Activated CD4-positive, CD25-positive, alpha-beta regulatory T cell treated with anti-CD3 and anti-CD28 coated beads, Interleukin-2, amount 50 U/mL, for 24 hours (primary cell): Measurements from ENCODE around the gene TNFSF9.
"Not testable (repeated sequence)": the region's sequence is repeated elsewhere in the genome, so short reads cannot be mapped to it uniquely, and the experiment has no call there.

Experiments
- ATAC-seq, 2 donors: fragments of 150-1000 bp; cut with Tn5 transposase; one replicate each; pipeline ENCODE4 v1.10.0; 2021; ENCODE audit warnings: mild to moderate bottlenecking in 1 of 2, moderate library complexity in 1 of 2

TNFSF9 gene

GRCh38 chr19:6532244-6532999 lies 1.6 kb downstream of the TNFSF9 start:
- no peak for ATAC-seq

DNA sequence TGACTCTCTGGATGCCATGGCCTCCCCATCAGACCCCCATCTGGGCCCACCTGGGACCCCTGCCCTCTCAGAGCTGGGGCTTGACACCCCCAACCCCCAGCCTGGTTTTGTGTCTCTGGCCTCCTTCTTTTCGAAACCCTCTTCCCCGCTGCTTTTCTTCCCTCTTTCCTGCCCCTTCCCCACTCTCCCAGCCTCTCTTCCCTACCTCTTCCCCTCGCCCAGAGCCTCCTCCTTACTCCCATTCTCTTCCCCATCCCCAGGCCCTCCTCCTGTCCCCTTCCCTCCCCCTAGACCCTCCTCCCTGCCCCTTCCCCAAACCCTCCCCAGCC lies 2.1 kb downstream of the TNFSF9 start:
- no peak for ATAC-seq

GRCh38 chr19:6533746-6534418 lies 3.1 kb downstream of the TNFSF9 start:
- ATAC-seq, result no peak

GRCh38 chr19:6534451-6535093 lies 3.7 kb downstream of the TNFSF9 start:
- ATAC-seq, result no peak

GRCh38 chr19:6535558-6536137 lies 4.8 kb downstream of the TNFSF9 start:
- no peak for ATAC-seq

DNA sequence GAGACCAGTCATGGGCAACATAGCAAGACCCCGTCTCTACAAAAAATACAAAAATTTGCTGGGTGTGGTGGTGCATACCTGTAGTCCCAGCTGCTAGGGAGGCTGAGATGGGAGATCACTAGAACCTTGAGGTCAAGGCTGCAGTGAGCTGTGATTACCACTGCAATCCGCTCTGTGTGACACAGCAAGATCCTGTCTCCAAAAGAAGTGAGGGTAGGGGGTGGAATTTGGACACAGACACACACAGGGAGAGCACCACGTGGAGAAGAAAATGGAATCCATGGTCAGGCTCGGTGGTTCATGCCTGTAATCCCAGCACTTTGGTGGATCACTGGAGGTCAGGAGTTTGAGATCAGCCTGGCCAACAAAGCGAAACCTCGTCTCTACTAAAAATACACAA lies 8.7 kb downstream of the TNFSF9 start:
- ATAC-seq, result no peak

- peak in 1 of 2 donors; percentile 30 for ATAC-seq
Measured at GRCh38 chr19:6540918-6541689, 10.3 kb downstream of the TNFSF9 start.

GRCh38 chr19:6543866-6544347 lies 13.1 kb downstream of the TNFSF9 start:
- ATAC-seq, result peak in 1 of 2 donors; percentile 30

GRCh38 chr19:6550679-6551078 lies 19.9 kb downstream of the TNFSF9 start:
- not testable (repeated sequence) for ATAC-seq

DNA sequence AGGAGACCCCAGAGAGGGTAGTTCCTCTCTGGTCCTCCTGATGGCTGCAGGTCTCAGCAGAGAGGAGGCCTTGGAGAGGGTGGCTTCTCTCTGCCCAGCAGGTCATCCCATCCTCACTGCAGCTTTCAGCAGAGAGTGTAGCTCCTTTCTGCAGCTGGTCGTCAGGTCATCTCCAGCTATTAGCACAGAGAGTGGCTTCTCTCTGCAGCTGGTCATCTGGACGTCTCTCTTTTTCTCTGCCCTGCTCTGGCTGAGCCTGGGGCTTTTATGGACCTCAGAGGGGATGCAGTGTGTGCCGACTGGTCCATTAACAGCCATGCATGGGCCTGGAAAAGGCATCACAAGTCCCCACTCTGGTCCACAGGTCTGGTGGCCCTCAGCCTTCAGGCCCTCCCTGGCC lies 20.3 kb downstream of the TNFSF9 start:
- ATAC-seq, result no peak

- peak; percentile 86 to 92 for ATAC-seq
Measured at GRCh38 chr19:6551607-6552450, 21.0 kb downstream of the TNFSF9 start.

DNA sequence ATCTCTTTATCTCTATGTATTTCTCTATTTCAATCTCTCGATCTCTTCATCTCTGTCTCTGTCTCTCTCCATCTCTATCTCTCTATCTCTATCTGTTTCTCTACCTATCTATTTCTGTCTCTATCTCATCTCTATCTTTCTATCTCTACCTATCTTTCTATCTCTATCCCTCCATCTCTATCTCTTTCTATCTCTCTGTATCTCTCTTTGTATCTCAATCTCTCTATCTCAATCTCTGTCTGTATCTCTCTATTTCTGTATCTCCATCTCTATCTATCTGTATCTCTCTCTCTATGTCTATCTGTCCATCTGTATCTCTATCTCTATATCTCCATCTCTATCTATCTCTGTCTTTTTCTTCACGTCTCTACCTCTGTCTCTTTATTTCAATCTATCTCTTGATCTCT lies 25.2 kb downstream of the TNFSF9 start:
- no peak for ATAC-seq

GRCh38 chr19:6556480-6557195 lies 25.8 kb downstream of the TNFSF9 start:
- no peak for ATAC-seq

DNA sequence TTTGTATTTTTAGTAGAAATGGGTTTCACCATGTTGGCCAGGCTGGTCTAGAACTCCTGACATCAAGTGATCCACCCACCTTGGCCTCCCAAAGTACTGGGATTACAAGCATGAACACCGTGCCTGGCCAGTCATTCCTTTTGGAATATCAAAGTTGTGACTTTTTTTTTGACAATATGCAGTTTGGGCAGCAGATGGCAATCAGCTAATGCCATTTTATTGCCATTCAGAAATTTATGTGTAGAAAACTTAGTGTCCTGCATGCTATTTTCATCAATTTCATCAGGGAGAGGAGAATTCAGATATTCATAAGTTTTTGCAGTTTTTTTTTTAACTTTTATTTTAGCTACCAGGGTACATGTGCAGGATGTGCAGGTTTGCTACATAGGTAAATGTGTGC lies 31.6 kb downstream of the TNFSF9 start:
- ATAC-seq, result not testable (repeated sequence)

DNA sequence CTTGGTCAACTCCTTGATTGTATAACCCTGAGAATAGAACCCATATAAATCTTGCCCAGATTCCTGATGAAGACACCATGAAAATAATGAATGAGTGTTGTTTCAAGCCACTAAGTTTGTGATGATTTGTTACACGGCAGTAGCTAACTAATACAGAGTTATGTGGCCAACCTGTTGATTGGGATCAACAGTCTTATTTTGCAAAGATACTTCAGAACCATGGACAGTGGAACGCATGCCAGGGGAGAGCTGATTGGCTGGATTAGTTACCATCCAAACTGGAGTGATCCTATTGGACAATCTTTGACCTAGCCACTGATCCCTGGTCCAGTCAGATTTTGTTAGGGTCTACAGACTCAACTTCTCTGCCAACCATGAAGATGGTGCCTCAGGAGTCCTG lies 33.6 kb downstream of the TNFSF9 start:
- ATAC-seq, result no peak

DNA sequence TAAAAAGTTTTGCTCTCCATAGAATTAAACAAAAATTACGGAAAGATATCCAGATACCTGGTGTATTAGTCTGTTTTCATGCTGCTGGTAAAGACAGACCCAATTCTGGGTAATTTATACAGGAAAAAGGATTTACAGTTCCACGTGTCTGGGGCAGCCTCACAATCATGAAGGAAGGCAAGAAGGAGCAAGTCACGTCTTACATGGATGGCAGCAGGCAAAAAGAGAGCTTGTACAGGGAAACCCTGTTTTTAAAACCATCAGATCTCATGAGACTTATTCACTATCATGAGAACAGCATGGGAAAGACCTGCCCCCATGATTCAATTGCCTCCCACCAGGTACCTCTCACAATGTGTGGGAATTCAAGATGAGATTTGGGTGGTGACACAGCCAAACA lies 35.9 kb downstream of the TNFSF9 start:
- not testable (repeated sequence) for ATAC-seq

DNA sequence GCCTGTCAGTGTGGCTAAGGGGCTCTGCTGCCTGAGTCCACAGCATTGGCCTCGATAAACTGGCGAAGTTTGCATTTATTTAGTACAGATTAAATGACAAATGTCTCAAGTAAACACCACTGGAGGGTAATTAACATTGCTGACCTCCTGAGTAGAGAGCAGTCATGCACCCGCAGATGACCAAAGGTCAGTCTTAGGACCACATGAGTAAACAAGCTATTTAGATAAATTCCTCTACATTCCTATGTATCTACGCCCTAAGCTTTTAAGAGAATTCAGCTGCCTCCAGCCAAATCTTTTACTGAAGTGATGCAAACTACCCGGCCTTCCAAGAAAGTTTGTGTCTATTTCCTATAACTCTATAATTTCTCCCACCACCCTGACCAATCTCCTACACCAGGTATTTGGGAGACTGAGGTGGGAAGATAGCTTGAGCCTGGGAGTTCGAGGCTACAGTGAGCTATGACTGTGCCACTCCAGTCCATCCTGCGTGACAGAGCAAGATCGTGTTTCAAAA lies 37.2 kb downstream of the TNFSF9 start:
- ATAC-seq, result no peak

- no peak for ATAC-seq
Measured at GRCh38 chr19:6568816-6569215, 38.0 kb downstream of the TNFSF9 start.

GRCh38 chr19:6570764-6571163 lies 39.9 kb downstream of the TNFSF9 start:
- ATAC-seq, result no peak

DNA sequence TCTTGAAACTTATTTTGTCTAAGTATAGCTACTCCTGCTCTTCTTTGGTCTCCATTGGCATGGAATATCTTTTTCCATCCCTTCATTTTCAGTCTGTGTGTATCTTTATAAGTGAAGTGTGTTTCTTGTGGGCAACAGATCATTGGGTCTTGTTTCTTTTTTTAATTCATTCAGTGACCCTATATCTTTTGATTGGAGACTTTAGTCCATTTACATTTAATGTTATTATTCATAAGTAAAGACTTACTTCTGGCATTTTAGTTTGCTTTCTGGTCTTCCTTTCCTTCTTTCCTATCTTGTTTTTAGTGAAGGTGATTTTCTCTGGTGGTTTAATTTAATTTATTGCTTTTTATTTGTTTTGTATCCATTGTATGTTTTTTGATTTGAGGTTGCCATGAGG lies 40.3 kb downstream of the TNFSF9 start:
- no peak for ATAC-seq

DNA sequence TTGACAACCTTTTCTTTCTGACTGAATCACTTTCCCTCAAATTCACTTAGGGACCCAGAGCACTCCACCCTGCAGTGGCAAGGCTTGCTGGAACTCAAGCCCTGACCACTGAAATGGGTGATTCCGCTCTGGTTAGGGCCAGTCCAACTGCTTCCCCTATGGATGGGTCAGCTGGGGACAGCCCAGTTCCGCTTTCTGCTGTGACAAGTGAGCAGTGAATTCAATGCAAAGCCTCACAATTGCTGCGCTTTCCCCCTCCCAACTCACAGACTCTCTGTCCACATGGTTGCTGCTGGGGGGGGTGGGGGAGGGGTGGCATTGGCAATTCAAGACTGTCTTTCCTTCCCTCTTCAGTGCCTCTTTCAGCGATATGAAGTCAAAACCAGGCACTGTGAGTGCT lies 41.4 kb downstream of the TNFSF9 start:
- no peak for ATAC-seq
